Measurements from ENCODE around the gene CCDC116.

CCDC116 gene

GRCh38 chr22:21663738-21664137 lies 31.2 kb downstream of the CCDC116 start:
- no peak for DNase-seq (ENCODE audit: low read depth)
- H3K4me3 ChIP-seq (ENCODE audit: low read depth, low read length): no peak overlapping the region
- TF ChIP-seq CTCF (IDR thresholded peaks at IDR 0.05; ENCODE audit: low read depth, low read length, missing control alignments): no peak
- in situ Hi-C loops (cut with HindIII; ENCODE audit: low sequenced_read_pairs): no loop called here

- in situ Hi-C loops (cut with HindIII; ENCODE audit: low sequenced_read_pairs): no loop called here
Observed at GRCh38 chr22:21665047-21665851, 32.7 kb downstream of the CCDC116 start.

GRCh38 chr22:21666786-21667185 lies 34.2 kb downstream of the CCDC116 start:
- no peak for TF ChIP-seq CTCF (IDR thresholded peaks at IDR 0.05; ENCODE audit: low read depth, low read length, missing control alignments)
- DNase-seq (ENCODE audit: low read depth): no peak
- in situ Hi-C loops (cut with HindIII; ENCODE audit: low sequenced_read_pairs): no loop called here
- H3K4me3 ChIP-seq (ENCODE audit: low read depth, low read length): peak overlapping the region; percentile 96

More at GRCh38 chr22:21665047-21665851, 32.7 kb downstream of the CCDC116 start:
- no peak for TF ChIP-seq CTCF (IDR thresholded peaks at IDR 0.05; ENCODE audit: low read depth, low read length, missing control alignments)
- H3K4me3 ChIP-seq (ENCODE audit: low read depth, low read length): peak overlapping the region; percentile 96
- DNase-seq (ENCODE audit: low read depth): no peak

GRCh38 chr22:21669026-21669425 lies 36.5 kb downstream of the CCDC116 start:
- H3K4me3 ChIP-seq (ENCODE audit: low read depth, low read length): no peak overlapping the region
- in situ Hi-C loops (cut with HindIII; ENCODE audit: low sequenced_read_pairs): no loop called here
- no peak for TF ChIP-seq CTCF (IDR thresholded peaks at IDR 0.05; ENCODE audit: low read depth, low read length, missing control alignments)
- DNase-seq (ENCODE audit: low read depth): no peak

- no peak for TF ChIP-seq CTCF (IDR thresholded peaks at IDR 0.05; ENCODE audit: low read depth, low read length, missing control alignments)
- DNase-seq (ENCODE audit: low read depth): no peak
- H3K4me3 ChIP-seq (ENCODE audit: low read depth, low read length): no peak overlapping the region
- in situ Hi-C loops (cut with HindIII; ENCODE audit: low sequenced_read_pairs): no loop called here
Observed at GRCh38 chr22:21672107-21672629, 39.6 kb downstream of the CCDC116 start.

GRCh38 chr22:21673534-21674321 lies 41.2 kb downstream of the CCDC116 start:
- H3K4me3 ChIP-seq (ENCODE audit: low read depth, low read length): no peak overlapping the region
- DNase-seq (ENCODE audit: low read depth): no peak
- TF ChIP-seq CTCF (IDR thresholded peaks at IDR 0.05; ENCODE audit: low read depth, low read length, missing control alignments): no peak
- in situ Hi-C loops (cut with HindIII; ENCODE audit: low sequenced_read_pairs): no loop called here

All from astrocyte of the cerebellum (primary cell).